ENCODE data around the gene MEI1.
A peak's percentile ranks its signal among the peaks of the same experiment; 100 is the strongest.

The MEI1 gene

DNA sequence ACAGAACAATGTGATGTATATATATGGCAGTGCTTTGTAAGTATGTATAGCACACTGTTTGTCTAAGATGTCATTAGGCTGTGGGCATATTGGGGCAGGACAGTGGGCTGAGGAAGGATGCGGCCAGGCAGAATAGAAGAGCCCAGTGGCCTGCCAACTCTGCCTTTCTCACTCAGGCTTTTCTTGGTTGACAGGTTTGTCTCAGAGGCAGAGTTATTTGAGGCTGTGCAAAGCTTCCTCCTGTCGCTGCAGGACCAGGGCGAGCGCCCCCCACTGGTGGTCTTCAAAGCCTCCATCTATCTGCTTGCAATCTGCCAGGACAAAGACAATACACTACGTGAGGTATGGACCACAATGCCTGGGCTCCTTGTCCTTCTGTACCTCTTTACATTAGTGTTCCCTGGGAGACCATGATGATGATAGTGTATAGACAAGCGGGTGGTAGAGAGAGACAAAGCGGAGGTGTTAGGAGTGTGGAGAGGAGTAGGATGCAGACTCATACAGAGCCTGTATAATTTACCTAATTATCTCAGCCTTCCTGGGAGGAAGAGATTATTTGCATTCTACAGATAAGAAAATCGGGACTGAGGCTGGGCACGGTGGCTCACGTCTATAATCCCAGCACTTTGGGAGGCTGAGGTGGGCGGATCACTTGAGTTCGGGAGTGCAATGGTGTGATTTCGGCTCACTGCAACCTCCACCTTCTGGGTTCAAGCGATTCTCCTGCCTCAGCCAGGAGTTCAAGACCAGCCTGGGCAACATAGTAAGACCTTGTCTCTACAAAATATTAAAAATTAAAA lies 63.9 kb downstream of the MEI1 start:
- Histone ChIP-seq H3K4me3 (ENCODE audit: low read length, poor library complexity, severe bottlenecking) (no peak overlapping the region), H3K27me3 (ENCODE audit: insufficient read depth, low read length, poor library complexity, severe bottlenecking) (no peaks in the 10 kb centered on the region), H2AFZ (ENCODE audit: low read length) (peak overlapping the region; percentile 63), H3K4me1 (ENCODE audit: insufficient read depth, low read length, poor library complexity, severe bottlenecking) (no peaks in the 10 kb centered on the region), H3K36me3 (ENCODE audit: insufficient read depth, low read length) (no peaks in the 10 kb centered on the region), H4K20me1 (ENCODE audit: insufficient read depth, low read length, poor library complexity, severe bottlenecking) (no peaks in the 10 kb centered on the region), H3K79me2 (ENCODE audit: insufficient read depth, low read length) (no peaks in the 10 kb centered on the region), H3K4me2 (ENCODE audit: low read depth, low read length, poor library complexity, severe bottlenecking) (no peak overlapping the region), H3K9me3 (ENCODE audit: insufficient read depth, low read depth, low read length) (no peaks in the 10 kb centered on the region), H3F3A (ENCODE audit: low read depth) (no peaks in the 10 kb centered on the region), H3K9me2 (replicated peaks; ENCODE audit: low read depth, low read length) (no peaks in the 10 kb centered on the region), H3K9ac (ENCODE audit: low read depth, low read length, poor library complexity, severe bottlenecking) (no peak overlapping the region)
- TF ChIP-seq EZH2phosphoT487 (IDR thresholded peaks at IDR 0.05; ENCODE audit: borderline replicate concordance) = no peak
- TF ChIP-seq, protein P1, sequence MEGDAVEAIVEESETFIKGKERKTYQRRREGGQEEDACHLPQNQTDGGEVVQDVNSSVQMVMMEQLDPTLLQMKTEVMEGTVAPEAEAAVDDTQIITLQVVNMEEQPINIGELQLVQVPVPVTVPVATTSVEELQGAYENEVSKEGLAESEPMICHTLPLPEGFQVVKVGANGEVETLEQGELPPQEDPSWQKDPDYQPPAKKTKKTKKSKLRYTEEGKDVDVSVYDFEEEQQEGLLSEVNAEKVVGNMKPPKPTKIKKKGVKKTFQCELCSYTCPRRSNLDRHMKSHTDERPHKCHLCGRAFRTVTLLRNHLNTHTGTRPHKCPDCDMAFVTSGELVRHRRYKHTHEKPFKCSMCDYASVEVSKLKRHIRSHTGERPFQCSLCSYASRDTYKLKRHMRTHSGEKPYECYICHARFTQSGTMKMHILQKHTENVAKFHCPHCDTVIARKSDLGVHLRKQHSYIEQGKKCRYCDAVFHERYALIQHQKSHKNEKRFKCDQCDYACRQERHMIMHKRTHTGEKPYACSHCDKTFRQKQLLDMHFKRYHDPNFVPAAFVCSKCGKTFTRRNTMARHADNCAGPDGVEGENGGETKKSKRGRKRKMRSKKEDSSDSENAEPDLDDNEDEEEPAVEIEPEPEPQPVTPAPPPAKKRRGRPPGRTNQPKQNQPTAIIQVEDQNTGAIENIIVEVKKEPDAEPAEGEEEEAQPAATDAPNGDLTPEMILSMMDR (conservative IDR thresholded peaks at IDR 0.05; ENCODE audit: low read length) = peak; percentile 93

DNA sequence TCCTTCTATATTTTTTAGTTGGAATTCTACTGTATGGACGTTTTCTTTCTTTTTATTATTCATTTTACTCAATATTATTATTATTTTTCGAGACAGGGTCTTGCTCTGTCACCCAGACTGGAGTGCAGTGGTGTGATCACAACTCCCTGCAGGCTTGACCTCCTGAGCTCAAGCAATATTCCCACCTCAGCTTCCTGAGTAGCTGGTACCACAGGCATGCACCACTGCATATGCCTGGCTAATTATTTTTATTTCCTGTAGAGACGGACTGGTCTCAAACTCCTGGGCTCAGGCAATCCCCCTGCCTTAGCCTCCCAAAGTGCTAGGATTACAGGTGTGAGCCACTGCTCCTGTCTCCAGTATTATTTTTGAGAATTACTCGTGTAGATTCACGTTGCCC lies 67.2 kb downstream of the MEI1 start:
- no peaks in the 10 kb centered on the region for H3K27me3 ChIP-seq (ENCODE audit: insufficient read depth, low read length, poor library complexity, severe bottlenecking)
- no peaks in the 10 kb centered on the region for H3K4me1 ChIP-seq (ENCODE audit: insufficient read depth, low read length, poor library complexity, severe bottlenecking)
- no peaks in the 10 kb centered on the region for H4K20me1 ChIP-seq (ENCODE audit: insufficient read depth, low read length, poor library complexity, severe bottlenecking)
- no peaks in the 10 kb centered on the region for H3K9me3 ChIP-seq (ENCODE audit: insufficient read depth, low read depth, low read length)
- H3K36me3 ChIP-seq (ENCODE audit: insufficient read depth, low read length) = no peaks in the 10 kb centered on the region
- H3F3A ChIP-seq (ENCODE audit: low read depth) = no peaks in the 10 kb centered on the region
- H3K4me2 ChIP-seq (ENCODE audit: low read depth, low read length, poor library complexity, severe bottlenecking) = no peak overlapping the region
- H2AFZ ChIP-seq (ENCODE audit: low read length) = no peak overlapping the region
- H3K79me2 ChIP-seq (ENCODE audit: insufficient read depth, low read length) = no peaks in the 10 kb centered on the region
- H3K4me3 ChIP-seq (ENCODE audit: low read length, poor library complexity, severe bottlenecking) = no peak overlapping the region
- H3K9ac ChIP-seq (ENCODE audit: low read depth, low read length, poor library complexity, severe bottlenecking) = no peak overlapping the region
- no peak for TF ChIP-seq EZH2phosphoT487 (IDR thresholded peaks at IDR 0.05; ENCODE audit: borderline replicate concordance)
- TF ChIP-seq, protein P1 (conservative IDR thresholded peaks at IDR 0.05; ENCODE audit: low read length) = no peak
- H3K9me2 ChIP-seq (replicated peaks; ENCODE audit: low read depth, low read length) = no peaks in the 10 kb centered on the region

DNA sequence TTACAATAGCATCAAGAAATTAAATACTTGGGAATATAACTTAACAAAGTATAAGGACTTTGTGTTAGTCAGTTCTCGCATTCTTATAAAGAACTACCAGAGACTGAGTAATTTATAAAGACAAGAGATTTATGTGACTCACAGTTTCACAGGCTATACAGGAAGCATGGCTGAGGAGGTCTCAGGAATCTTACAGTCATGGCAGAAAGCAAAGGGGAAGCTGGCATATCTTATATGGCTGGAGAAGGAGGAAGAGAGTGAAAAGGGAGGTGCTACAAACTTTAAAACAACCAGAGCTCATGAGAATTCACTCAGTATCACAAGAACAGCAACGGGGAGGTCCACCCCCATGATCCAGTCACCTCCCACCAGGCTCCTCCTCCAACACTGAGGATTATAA lies 69.1 kb downstream of the MEI1 start:
- Histone ChIP-seq H3K4me2 (ENCODE audit: low read depth, low read length, poor library complexity, severe bottlenecking) (no peak overlapping the region), H3K9me3 (ENCODE audit: insufficient read depth, low read depth, low read length) (no peaks in the 10 kb centered on the region), H3K9me2 (replicated peaks; ENCODE audit: low read depth, low read length) (no peaks in the 10 kb centered on the region), H3F3A (ENCODE audit: low read depth) (no peaks in the 10 kb centered on the region), H3K4me1 (ENCODE audit: insufficient read depth, low read length, poor library complexity, severe bottlenecking) (no peaks in the 10 kb centered on the region), H4K20me1 (ENCODE audit: insufficient read depth, low read length, poor library complexity, severe bottlenecking) (no peaks in the 10 kb centered on the region), H3K36me3 (ENCODE audit: insufficient read depth, low read length) (no peaks in the 10 kb centered on the region), H3K4me3 (ENCODE audit: low read length, poor library complexity, severe bottlenecking) (no peak overlapping the region), H2AFZ (ENCODE audit: low read length) (no peak overlapping the region), H3K79me2 (ENCODE audit: insufficient read depth, low read length) (no peaks in the 10 kb centered on the region), H3K27me3 (ENCODE audit: insufficient read depth, low read length, poor library complexity, severe bottlenecking) (no peaks in the 10 kb centered on the region), H3K9ac (ENCODE audit: low read depth, low read length, poor library complexity, severe bottlenecking) (no peak overlapping the region)
- no peak for TF ChIP-seq EZH2phosphoT487 (IDR thresholded peaks at IDR 0.05; ENCODE audit: borderline replicate concordance)
- TF ChIP-seq, protein P1 (conservative IDR thresholded peaks at IDR 0.05; ENCODE audit: low read length) = no peak

Data from Loucy (cell line).